PC-9 (cell line): ENCODE results near the gene APCDD1L.

ENCODE experiments used
- CTCF ChIP-seq: fragments of 200-600 bp; sonication (generic); conservative IDR thresholded peaks from 2 replicates; pipeline ENCODE4 v1.6.1; 2017; ENCODE audit warnings: mixed run types, antibody characterized with exemption, mild to moderate bottlenecking, moderate library complexity
- EZH2 ChIP-seq: fragments of 200-600 bp; sonication (generic); IDR thresholded peaks from 2 replicates; pipeline ENCODE4 v1.8.0; 2017; ENCODE audit warnings: antibody characterized with exemption, low read depth

- no peak for TF ChIP-seq CTCF
- no peak for TF ChIP-seq EZH2
These were observed 3.8 kb upstream of the APCDD1L start for GRCh38 chr20:58518896-58519593.
